ENCODE data around the gene CNTN2.

- TF ChIP-seq TAF1 (IDR thresholded peaks at IDR 0.05; ENCODE audit: borderline replicate concordance, low read depth, low read length) (no peak), POLR2AphosphoS5 (IDR thresholded peaks at IDR 0.05; ENCODE audit: low read depth, low read length) (no peak), POLR2A (IDR thresholded peaks at IDR 0.05; ENCODE audit: low read depth, low read length) (no peak)
Observed at GRCh38 chr1:205072286-205072685, 29.3 kb downstream of the CNTN2 start.

Data from GM12892 (cell line).